ENCODE data around the gene ANKRD22.

Gene ANKRD22

DNA sequence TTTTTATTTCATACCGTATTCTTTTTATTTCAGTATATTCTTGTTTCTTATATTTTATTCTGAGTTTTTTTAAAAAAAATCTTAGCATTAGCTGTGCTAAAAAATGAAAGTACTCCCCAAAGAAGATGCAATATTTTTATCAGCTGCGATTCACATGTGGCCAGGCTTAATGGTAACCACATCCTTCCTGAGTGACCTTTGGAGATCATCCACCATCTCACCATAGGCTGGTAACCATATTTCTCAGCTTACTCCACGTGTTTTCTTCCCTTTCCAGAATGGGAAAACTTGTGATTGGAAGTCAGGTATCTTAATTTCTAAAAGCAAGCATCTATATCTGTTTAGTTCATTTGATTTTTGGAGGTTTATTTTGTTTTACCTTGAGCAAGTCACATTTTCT lies 67.9 kb downstream of the ANKRD22 start:
- Histone ChIP-seq H3K36me3 (replicated peaks; ENCODE audit: insufficient read depth, low read length) (no peaks in the 10 kb centered on the region), H3F3A (ENCODE audit: insufficient read depth, low read length) (no peaks in the 10 kb centered on the region), H3K27ac (ENCODE audit: low read length) (no peak overlapping the region), H3K79me2 (ENCODE audit: low read length) (no peaks in the 10 kb centered on the region), H3K27me3 (replicated peaks; ENCODE audit: insufficient read depth, low read length) (no peaks in the 10 kb centered on the region), H3K4me3 (ENCODE audit: low read length) (no peak overlapping the region), H4K20me1 (ENCODE audit: insufficient read depth, low read length) (no peaks in the 10 kb centered on the region), H3K4me2 (ENCODE audit: low read depth, low read length) (no peak overlapping the region), H3K9me3 (replicated peaks; ENCODE audit: insufficient read depth, low read length) (no peaks in the 10 kb centered on the region), H3K9ac (ENCODE audit: low read length) (no peak overlapping the region), H3K9me2 (replicated peaks; ENCODE audit: insufficient read depth, low read length) (no peaks in the 10 kb centered on the region), H3K4me1 (ENCODE audit: low read length) (peaks cover 5% of the 10 kb centered on the region; the same call in 1 of the 2 replicates), H2AFZ (ENCODE audit: low read length) (no peak overlapping the region)
- peak; percentile 38 for DNase-seq
- TF ChIP-seq EZH2phosphoT487 (IDR thresholded peaks at IDR 0.05; ENCODE audit: low read length) = no peak
- TF ChIP-seq, protein P1, sequence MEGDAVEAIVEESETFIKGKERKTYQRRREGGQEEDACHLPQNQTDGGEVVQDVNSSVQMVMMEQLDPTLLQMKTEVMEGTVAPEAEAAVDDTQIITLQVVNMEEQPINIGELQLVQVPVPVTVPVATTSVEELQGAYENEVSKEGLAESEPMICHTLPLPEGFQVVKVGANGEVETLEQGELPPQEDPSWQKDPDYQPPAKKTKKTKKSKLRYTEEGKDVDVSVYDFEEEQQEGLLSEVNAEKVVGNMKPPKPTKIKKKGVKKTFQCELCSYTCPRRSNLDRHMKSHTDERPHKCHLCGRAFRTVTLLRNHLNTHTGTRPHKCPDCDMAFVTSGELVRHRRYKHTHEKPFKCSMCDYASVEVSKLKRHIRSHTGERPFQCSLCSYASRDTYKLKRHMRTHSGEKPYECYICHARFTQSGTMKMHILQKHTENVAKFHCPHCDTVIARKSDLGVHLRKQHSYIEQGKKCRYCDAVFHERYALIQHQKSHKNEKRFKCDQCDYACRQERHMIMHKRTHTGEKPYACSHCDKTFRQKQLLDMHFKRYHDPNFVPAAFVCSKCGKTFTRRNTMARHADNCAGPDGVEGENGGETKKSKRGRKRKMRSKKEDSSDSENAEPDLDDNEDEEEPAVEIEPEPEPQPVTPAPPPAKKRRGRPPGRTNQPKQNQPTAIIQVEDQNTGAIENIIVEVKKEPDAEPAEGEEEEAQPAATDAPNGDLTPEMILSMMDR (IDR thresholded peaks at IDR 0.05; ENCODE audit: low read length) = no peak
- no peak for TF ChIP-seq EZH2 (optimal IDR thresholded peaks at IDR 0.05; ENCODE audit: low read depth, low read length)

DNA sequence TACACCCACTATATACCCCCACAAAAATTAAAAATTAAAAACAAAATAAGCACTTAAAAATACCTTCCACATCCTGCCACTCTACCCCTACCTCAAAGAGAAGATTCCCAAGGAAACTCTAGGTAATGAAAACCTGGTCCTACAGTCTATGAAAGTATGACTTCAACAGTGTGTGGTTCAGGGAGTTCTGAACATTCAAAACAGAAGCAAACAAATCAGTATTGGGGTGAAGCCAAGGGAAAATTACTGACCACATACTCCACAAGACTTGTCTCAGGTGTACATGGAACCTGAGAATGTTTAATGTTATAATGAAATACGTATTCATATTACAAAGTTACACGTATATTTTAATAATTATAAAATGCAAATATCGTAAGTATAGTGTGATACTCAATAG lies 69.4 kb downstream of the ANKRD22 start:
- Histone ChIP-seq H3K4me2 (ENCODE audit: low read depth, low read length) (no peak overlapping the region), H3K9ac (ENCODE audit: low read length) (no peak overlapping the region), H3K9me3 (replicated peaks; ENCODE audit: insufficient read depth, low read length) (no peaks in the 10 kb centered on the region), H3K9me2 (replicated peaks; ENCODE audit: insufficient read depth, low read length) (no peaks in the 10 kb centered on the region), H2AFZ (ENCODE audit: low read length) (no peak overlapping the region), H3K79me2 (ENCODE audit: low read length) (no peaks in the 10 kb centered on the region), H3K4me3 (ENCODE audit: low read length) (no peak overlapping the region), H3K27me3 (replicated peaks; ENCODE audit: insufficient read depth, low read length) (no peaks in the 10 kb centered on the region), H3F3A (ENCODE audit: insufficient read depth, low read length) (no peaks in the 10 kb centered on the region), H3K27ac (ENCODE audit: low read length) (no peak overlapping the region), H3K4me1 (ENCODE audit: low read length) (peaks cover 5% of the 10 kb centered on the region; the same call in 1 of the 2 replicates), H3K36me3 (replicated peaks; ENCODE audit: insufficient read depth, low read length) (no peaks in the 10 kb centered on the region), H4K20me1 (ENCODE audit: insufficient read depth, low read length) (no peaks in the 10 kb centered on the region)
- no peak for TF ChIP-seq EZH2 (optimal IDR thresholded peaks at IDR 0.05; ENCODE audit: low read depth, low read length)
- TF ChIP-seq, protein P1 (IDR thresholded peaks at IDR 0.05; ENCODE audit: low read length) = no peak
- TF ChIP-seq EZH2phosphoT487 (IDR thresholded peaks at IDR 0.05; ENCODE audit: low read length) = no peak
- no peak for DNase-seq

DNA sequence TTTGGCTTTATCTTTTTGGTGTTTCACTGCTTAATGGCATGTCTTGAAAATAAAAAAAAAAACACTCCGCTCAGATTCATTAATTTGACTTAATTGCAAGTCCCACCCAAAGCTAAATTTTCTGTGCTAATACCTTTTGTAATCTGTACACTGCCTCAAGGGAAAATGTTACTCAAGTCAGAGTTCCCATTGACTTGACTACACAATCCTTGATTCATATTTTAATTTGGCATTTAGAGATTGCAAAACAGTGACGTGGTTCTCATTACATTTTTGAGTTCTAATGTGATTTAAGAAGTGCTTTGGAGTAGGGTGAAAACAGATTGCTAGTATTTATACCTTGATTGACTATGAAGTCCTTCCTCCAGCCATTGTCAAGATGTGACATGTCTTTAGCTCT lies 70.4 kb downstream of the ANKRD22 start:
- no peak overlapping the region for H3K4me3 ChIP-seq (ENCODE audit: low read length)

More for the DNA sequence above, 70.4 kb downstream of the ANKRD22 start:
- Histone ChIP-seq H3K9ac (ENCODE audit: low read length) (no peak overlapping the region), H3K27ac (ENCODE audit: low read length) (no peak overlapping the region), H3K9me2 (replicated peaks; ENCODE audit: insufficient read depth, low read length) (no peaks in the 10 kb centered on the region), H3K4me2 (ENCODE audit: low read depth, low read length) (no peak overlapping the region), H3F3A (ENCODE audit: insufficient read depth, low read length) (no peaks in the 10 kb centered on the region), H3K4me1 (ENCODE audit: low read length) (peaks cover 5% of the 10 kb centered on the region; the same call in 1 of the 2 replicates), H4K20me1 (ENCODE audit: insufficient read depth, low read length) (no peaks in the 10 kb centered on the region), H3K27me3 (replicated peaks; ENCODE audit: insufficient read depth, low read length) (no peaks in the 10 kb centered on the region), H2AFZ (ENCODE audit: low read length) (no peak overlapping the region), H3K9me3 (replicated peaks; ENCODE audit: insufficient read depth, low read length) (no peaks in the 10 kb centered on the region), H3K79me2 (ENCODE audit: low read length) (no peaks in the 10 kb centered on the region), H3K36me3 (replicated peaks; ENCODE audit: insufficient read depth, low read length) (no peaks in the 10 kb centered on the region)
- TF ChIP-seq, protein P1 (IDR thresholded peaks at IDR 0.05; ENCODE audit: low read length) = no peak
- TF ChIP-seq EZH2phosphoT487 (IDR thresholded peaks at IDR 0.05; ENCODE audit: low read length) (no peak), EZH2 (optimal IDR thresholded peaks at IDR 0.05; ENCODE audit: low read depth, low read length) (no peak)
- no peak for DNase-seq
